ENCODE measurements around the gene KLHDC1.

- TF ChIP-seq, protein P1, sequence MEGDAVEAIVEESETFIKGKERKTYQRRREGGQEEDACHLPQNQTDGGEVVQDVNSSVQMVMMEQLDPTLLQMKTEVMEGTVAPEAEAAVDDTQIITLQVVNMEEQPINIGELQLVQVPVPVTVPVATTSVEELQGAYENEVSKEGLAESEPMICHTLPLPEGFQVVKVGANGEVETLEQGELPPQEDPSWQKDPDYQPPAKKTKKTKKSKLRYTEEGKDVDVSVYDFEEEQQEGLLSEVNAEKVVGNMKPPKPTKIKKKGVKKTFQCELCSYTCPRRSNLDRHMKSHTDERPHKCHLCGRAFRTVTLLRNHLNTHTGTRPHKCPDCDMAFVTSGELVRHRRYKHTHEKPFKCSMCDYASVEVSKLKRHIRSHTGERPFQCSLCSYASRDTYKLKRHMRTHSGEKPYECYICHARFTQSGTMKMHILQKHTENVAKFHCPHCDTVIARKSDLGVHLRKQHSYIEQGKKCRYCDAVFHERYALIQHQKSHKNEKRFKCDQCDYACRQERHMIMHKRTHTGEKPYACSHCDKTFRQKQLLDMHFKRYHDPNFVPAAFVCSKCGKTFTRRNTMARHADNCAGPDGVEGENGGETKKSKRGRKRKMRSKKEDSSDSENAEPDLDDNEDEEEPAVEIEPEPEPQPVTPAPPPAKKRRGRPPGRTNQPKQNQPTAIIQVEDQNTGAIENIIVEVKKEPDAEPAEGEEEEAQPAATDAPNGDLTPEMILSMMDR (IDR thresholded peaks at IDR 0.05), result no peak
- TF ChIP-seq POLR2A (IDR thresholded peaks at IDR 0.05) (no peak), EP300 (IDR thresholded peaks at IDR 0.05) (no peak)
Observed at GRCh38 chr14:49754570-49755097, 61.7 kb downstream of the KLHDC1 start.

Measured in tibial nerve (tissue), 4 donors.